Nephron progenitor cell (in vitro differentiated cells): Measurements from ENCODE around the gene ATP5MC3.

Experiments used
- DNase-seq: peaks from one replicate; pipeline ENCODE4 v3.0.0; 2021
- H3K27ac Mint-ChIP-seq: 2 replicates; pipeline ENCODE4 v1.8.0; 2021; ENCODE audit warnings: mild to moderate bottlenecking, moderate library complexity, mixed read lengths
- H3K27me3 Mint-ChIP-seq: 2 replicates; pipeline ENCODE4 v1.8.0; 2021; ENCODE audit warnings: mild to moderate bottlenecking, low read depth, mixed read lengths; ENCODE audit not compliant: poor library complexity
- H3K36me3 Mint-ChIP-seq: 2 replicates; pipeline ENCODE4 v1.8.0; 2021; ENCODE audit warnings: low read depth, mixed read lengths
- H3K4me1 Mint-ChIP-seq: 2 replicates; pipeline ENCODE4 v1.8.0; 2021; ENCODE audit warnings: mixed read lengths
- H3K4me3 Mint-ChIP-seq: 2 replicates; pipeline ENCODE4 v1.8.0; 2021; ENCODE audit warnings: mild to moderate bottlenecking, moderate library complexity, mixed read lengths
- H3K9me3 Mint-ChIP-seq: 2 replicates; pipeline ENCODE4 v1.8.0; 2021; ENCODE audit warnings: mild to moderate bottlenecking, moderate library complexity, mixed read lengths
- CTCF ChIP-seq: fragments of 200-600 bp; sonication (generic); IDR thresholded peaks from 2 replicates; pipeline ENCODE4 v1.5.0; 2021; ENCODE audit warnings: antibody characterized with exemption

The ATP5MC3 gene

GRCh38 chr2:175188761-175189160 is 7.3 kb upstream of the ATP5MC3 start:
- Mint-ChIP-seq H3K4me3 (no peak overlapping the region), H3K9me3 (peaks cover 12% of the 10 kb centered on the region), H3K36me3 (no peaks in the 10 kb centered on the region), H3K27ac (no peak overlapping the region), H3K27me3 (peaks cover 32% of the 10 kb centered on the region), H3K4me1 (no peaks in the 10 kb centered on the region)
- no peak for TF ChIP-seq CTCF
- no peak for DNase-seq

- TF ChIP-seq CTCF: peak; percentile 23
- Mint-ChIP-seq H3K36me3 (peaks cover 1% of the 10 kb centered on the region), H3K9me3 (peaks cover 12% of the 10 kb centered on the region), H3K27ac (no peak overlapping the region), H3K4me1 (no peaks in the 10 kb centered on the region), H3K27me3 (peaks cover 35% of the 10 kb centered on the region), H3K4me3 (no peak overlapping the region)
- no peak for DNase-seq
Measured at GRCh38 chr2:175187378-175187777, 5.9 kb upstream of the ATP5MC3 start.

- no peak for DNase-seq
- peaks cover 19% of the 10 kb centered on the region for H3K4me1 Mint-ChIP-seq
- no peak for TF ChIP-seq CTCF
- no peak overlapping the region for H3K27ac Mint-ChIP-seq
- H3K27me3 Mint-ChIP-seq: peaks cover 18% of the 10 kb centered on the region
- peaks cover 8% of the 10 kb centered on the region for H3K9me3 Mint-ChIP-seq
- H3K36me3 Mint-ChIP-seq: peaks cover 26% of the 10 kb centered on the region
- no peak overlapping the region for H3K4me3 Mint-ChIP-seq
Measured at GRCh38 chr2:175183674-175184073, 2.2 kb upstream of the ATP5MC3 start.

GRCh38 chr2:175181877-175182308 is 383 bp upstream of the ATP5MC3 start:
- Mint-ChIP-seq H3K4me1 (peaks cover 19% of the 10 kb centered on the region), H3K9me3 (peaks cover 8% of the 10 kb centered on the region), H3K36me3 (peaks cover 35% of the 10 kb centered on the region), H3K27ac (peak overlapping the region; percentile 96), H3K4me3 (peak overlapping the region; percentile 94), H3K27me3 (peaks cover 7% of the 10 kb centered on the region)
- TF ChIP-seq CTCF: no peak
- DNase-seq: no peak

GRCh38 chr2:175180701-175181103 is 808 bp downstream of the ATP5MC3 start:
- H3K27ac Mint-ChIP-seq: peak overlapping the region; percentile 96
- H3K36me3 Mint-ChIP-seq: peaks cover 45% of the 10 kb centered on the region
- peaks cover 19% of the 10 kb centered on the region for H3K4me1 Mint-ChIP-seq
- peak overlapping the region; percentile 94 for H3K4me3 Mint-ChIP-seq
- H3K27me3 Mint-ChIP-seq: peaks cover 7% of the 10 kb centered on the region
- no peak for TF ChIP-seq CTCF
- peaks cover 8% of the 10 kb centered on the region for H3K9me3 Mint-ChIP-seq
- peak; percentile 41 for DNase-seq

- Mint-ChIP-seq H3K36me3 (peaks cover 42% of the 10 kb centered on the region), H3K27me3 (no peaks in the 10 kb centered on the region), H3K4me3 (no peak overlapping the region), H3K27ac (no peak overlapping the region), H3K9me3 (peaks cover 2% of the 10 kb centered on the region), H3K4me1 (peaks cover 14% of the 10 kb centered on the region)
- no peak for TF ChIP-seq CTCF
- no peak for DNase-seq
Measured at GRCh38 chr2:175176624-175177023, 4.9 kb downstream of the ATP5MC3 start.
